ENCODE measurements around the gene EZH2. TPM values are rescaled to one million over a fixed set of nuclear protein-coding genes. Genes with fewer than 3 reads are reported as not detected.

The EZH2 gene
- total RNA-seq, 3 donors from 2014 or later (not counting 1 experiment from before 2014, with no cell fraction given), result 33.4 to 42.7 (median 35.8) TPM

DNA sequence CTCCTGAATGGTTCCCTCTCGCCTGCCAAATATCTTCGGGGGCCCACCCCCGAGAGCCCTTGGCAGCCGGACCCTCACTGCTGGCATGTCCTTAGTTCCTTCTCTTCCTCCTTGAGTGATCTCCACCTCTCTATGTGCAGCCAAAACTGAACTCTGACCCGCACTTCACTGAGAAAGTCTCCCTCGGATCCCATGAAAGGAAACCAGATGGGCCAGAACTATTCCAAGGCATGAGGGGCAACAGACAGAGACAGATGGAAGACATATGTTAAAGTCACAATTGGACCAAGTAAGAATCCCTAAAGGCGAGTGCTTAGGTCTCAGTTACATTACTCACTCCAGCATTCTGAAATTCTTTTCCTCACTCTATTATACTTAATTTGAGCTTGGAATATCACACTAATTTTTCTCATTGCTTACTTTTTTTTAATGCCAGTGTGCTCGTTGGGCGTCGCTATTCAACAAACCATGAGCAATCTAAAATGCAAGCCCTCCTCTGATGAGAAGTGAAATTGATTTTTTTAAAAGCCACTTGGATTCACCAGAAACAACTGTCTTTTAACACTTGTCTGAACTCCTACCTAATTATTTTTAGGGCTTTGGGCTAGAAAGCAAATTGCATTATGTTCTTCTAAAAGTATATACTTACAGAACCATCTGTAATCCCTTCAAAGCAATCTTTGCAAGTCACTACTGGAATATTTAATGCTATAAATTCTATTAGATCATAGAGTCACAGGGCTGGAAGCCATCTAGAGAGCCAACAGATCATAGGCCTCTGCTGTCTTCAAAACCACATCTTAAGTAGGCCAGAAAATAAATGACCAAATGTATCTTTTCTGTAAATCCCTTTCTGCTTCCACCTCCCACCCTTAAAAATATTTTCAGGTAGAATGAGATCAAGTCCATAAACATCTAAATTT, 43.3 kb upstream of the EZH2 start:
- H3K9me3 ChIP-seq (ENCODE audit: control insufficient read depth, insufficient read depth, low read length), result no peaks in the 10 kb centered on the region
- no peaks in the 10 kb centered on the region for H3K27me3 ChIP-seq (ENCODE audit: control insufficient read depth, insufficient read depth, low read length)
- intact Hi-C loops (cut with micrococcal nuclease), result no loop called here
- no peak overlapping the region for H3K27ac ChIP-seq (ENCODE audit: low read length)
- H3K36me3 ChIP-seq (ENCODE audit: control insufficient read depth, insufficient read depth, low read length), result no peaks in the 10 kb centered on the region
- Mint-ChIP-seq H3K36me3 (no peaks in the 10 kb centered on the region), H3K9me3 (no peaks in the 10 kb centered on the region), H3K4me3 (no peak overlapping the region), H3K27ac (no peak overlapping the region), H3K4me1 (no peaks in the 10 kb centered on the region), H3K27me3 (ENCODE audit: low read depth in 2 of 2) (no peaks in the 10 kb centered on the region)
- WGBS (ENCODE audit: insufficient coverage), result 91% methylated on average over 10 of the region's 10 CpGs
- ATAC-seq, result no peak
- no peak for DNase-seq
- H3K4me1 ChIP-seq (ENCODE audit: control insufficient read depth, insufficient read depth, low read length), result no peaks in the 10 kb centered on the region
- TF ChIP-seq, protein P1, sequence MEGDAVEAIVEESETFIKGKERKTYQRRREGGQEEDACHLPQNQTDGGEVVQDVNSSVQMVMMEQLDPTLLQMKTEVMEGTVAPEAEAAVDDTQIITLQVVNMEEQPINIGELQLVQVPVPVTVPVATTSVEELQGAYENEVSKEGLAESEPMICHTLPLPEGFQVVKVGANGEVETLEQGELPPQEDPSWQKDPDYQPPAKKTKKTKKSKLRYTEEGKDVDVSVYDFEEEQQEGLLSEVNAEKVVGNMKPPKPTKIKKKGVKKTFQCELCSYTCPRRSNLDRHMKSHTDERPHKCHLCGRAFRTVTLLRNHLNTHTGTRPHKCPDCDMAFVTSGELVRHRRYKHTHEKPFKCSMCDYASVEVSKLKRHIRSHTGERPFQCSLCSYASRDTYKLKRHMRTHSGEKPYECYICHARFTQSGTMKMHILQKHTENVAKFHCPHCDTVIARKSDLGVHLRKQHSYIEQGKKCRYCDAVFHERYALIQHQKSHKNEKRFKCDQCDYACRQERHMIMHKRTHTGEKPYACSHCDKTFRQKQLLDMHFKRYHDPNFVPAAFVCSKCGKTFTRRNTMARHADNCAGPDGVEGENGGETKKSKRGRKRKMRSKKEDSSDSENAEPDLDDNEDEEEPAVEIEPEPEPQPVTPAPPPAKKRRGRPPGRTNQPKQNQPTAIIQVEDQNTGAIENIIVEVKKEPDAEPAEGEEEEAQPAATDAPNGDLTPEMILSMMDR (IDR thresholded peaks at IDR 0.05), result no peak
- H3K4me3 ChIP-seq (ENCODE audit: low read length), result no peak overlapping the region

DNA sequence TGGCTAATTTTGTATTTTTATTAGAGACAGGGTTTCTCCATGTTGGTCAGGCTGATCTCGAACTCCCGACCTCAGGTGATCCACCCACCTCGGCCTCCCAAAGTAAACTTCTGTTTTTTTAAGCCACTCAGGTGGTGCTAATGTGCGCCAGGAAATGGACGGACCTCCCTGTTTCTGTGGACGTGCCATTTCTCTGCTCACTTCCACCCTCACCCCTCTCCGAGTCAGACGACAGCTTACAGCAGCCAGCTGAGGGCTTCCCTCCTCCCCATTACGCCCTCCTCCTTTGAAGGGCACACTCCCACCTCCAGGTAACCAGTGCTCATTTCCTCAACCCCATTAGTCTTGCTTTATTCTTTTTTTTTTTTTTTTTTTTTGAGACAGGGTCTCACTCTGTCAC, 41.7 kb upstream of the EZH2 start:
- no peak for DNase-seq
- Mint-ChIP-seq H3K27me3 (ENCODE audit: low read depth in 2 of 2) (no peaks in the 10 kb centered on the region), H3K9me3 (no peaks in the 10 kb centered on the region), H3K4me1 (peaks cover 6 to 8% of the 10 kb centered on the region in 2 donors), H3K4me3 (no peak overlapping the region), H3K27ac (no peak overlapping the region), H3K36me3 (no peaks in the 10 kb centered on the region)
- intact Hi-C loops (cut with micrococcal nuclease), result no loop called here
- no peaks in the 10 kb centered on the region for H3K27me3 ChIP-seq (ENCODE audit: control insufficient read depth, insufficient read depth, low read length)
- TF ChIP-seq, protein P1 (IDR thresholded peaks at IDR 0.05), result no peak
- no peak for ATAC-seq
- no peak overlapping the region for H3K27ac ChIP-seq (ENCODE audit: low read length)
- H3K4me3 ChIP-seq (ENCODE audit: low read length), result no peak overlapping the region
- no peaks in the 10 kb centered on the region for H3K36me3 ChIP-seq (ENCODE audit: control insufficient read depth, insufficient read depth, low read length)
- WGBS (ENCODE audit: insufficient coverage), result 89% methylated on average over 9 of the region's 9 CpGs
- no peaks in the 10 kb centered on the region for H3K4me1 ChIP-seq (ENCODE audit: control insufficient read depth, insufficient read depth, low read length)
- H3K9me3 ChIP-seq (ENCODE audit: control insufficient read depth, insufficient read depth, low read length), result no peaks in the 10 kb centered on the region

DNA sequence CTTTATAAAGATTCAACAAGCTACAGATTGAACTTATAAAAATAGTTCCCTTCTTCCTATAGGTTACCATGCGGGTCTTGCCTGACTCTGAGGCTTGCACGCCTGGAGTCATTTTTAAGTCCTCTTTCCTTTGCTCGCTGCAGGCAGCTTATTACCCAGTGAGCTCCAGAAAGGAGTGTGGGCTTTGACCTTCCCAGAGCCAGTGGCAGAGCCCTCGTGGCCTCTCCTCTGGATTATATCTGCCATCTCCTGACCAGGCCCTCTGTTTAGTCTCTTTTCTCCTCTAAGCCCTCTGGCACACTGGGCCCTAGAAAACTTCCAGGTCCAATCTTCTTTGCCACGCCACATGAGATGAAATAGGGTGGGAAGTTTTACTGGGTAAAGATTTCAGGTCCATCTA, 39.9 kb upstream of the EZH2 start:
- H3K36me3 ChIP-seq (ENCODE audit: control insufficient read depth, insufficient read depth, low read length), result no peaks in the 10 kb centered on the region
- no peak overlapping the region for H3K27ac ChIP-seq (ENCODE audit: low read length)
- ATAC-seq, result no peak
- H3K27me3 ChIP-seq (ENCODE audit: control insufficient read depth, insufficient read depth, low read length), result no peaks in the 10 kb centered on the region
- H3K4me1 ChIP-seq (ENCODE audit: control insufficient read depth, insufficient read depth, low read length), result no peaks in the 10 kb centered on the region
- Mint-ChIP-seq H3K27me3 (ENCODE audit: low read depth in 2 of 2) (no peaks in the 10 kb centered on the region), H3K36me3 (no peaks in the 10 kb centered on the region), H3K9me3 (no peaks in the 10 kb centered on the region), H3K27ac (no peak overlapping the region), H3K4me1 (peaks cover 6 to 11% of the 10 kb centered on the region in 2 donors), H3K4me3 (no peak overlapping the region)
- no peaks in the 10 kb centered on the region for H3K9me3 ChIP-seq (ENCODE audit: control insufficient read depth, insufficient read depth, low read length)
- H3K4me3 ChIP-seq (ENCODE audit: low read length), result no peak overlapping the region
- intact Hi-C loops (cut with micrococcal nuclease), result no loop called here
- DNase-seq, result no peak
- 91% methylated on average over 5 of the region's 5 CpGs for WGBS (ENCODE audit: insufficient coverage)
- TF ChIP-seq, protein P1 (IDR thresholded peaks at IDR 0.05), result no peak
